Activated CD4-positive, CD25-positive, alpha-beta regulatory T cell treated with anti-CD3 and anti-CD28 coated beads, Interleukin-2, amount 50 U/mL, for 16 hours (primary cell): ENCODE measurements around the gene PAX9.

Experiments
- DNase-seq: peaks from one replicate; pipeline ENCODE4 v3.0.0-alpha.2; 2020; ENCODE audit warnings: low read depth, low spot score

PAX9 gene

GRCh38 chr14:36661506-36662257, at the start of gene PAX9:
Gene PAX9, plus strand, starts transcription at chr14:36661860. Its CDS starts 230 bp downstream, at chr14:36662090.
- DNase-seq: no peak

- no peak for DNase-seq
Observed at GRCh38 chr14:36617824-36618223, 43.8 kb upstream of the PAX9 start.

DNA sequence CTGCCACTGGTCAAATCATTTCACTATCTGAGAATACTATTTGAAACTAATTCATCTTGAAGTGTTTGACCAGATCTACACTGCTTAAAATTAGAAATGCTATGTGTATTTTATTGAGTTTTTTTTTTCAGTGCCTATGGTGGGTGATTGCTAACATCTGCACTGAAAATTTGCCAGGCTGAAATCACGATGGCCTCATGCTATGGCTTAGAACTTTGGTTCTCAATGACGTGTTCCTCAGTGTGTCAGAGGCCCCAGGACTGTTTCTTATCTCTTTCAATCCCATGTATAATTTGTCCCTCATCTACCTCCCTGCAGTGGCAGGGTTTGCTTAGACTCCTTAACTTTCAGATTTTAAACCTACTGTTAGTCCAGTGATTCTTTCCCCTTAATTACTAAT, 43.0 kb upstream of the PAX9 start:
- no peak for DNase-seq

DNA sequence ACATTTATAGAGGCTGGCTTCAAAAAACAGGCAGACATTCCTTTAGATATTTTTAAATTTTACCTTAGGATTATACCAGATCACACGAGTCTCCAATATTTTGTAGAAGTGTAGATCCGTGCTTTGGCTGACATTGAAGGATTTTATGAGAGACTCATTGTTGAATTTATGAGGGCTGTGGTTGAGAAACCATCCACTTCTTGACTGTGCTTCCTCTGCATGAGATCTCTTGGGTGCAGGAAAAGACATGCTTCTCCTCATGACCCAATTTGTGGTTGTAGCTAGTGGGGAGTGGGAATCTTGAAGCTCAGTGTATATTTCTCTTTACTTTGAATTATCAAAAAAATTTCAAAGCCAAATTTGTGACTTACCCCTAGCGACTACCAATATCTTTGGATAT, 42.5 kb upstream of the PAX9 start:
- no peak for DNase-seq

GRCh38 chr14:36619853-36620252, 41.8 kb upstream of the PAX9 start:
- DNase-seq: no peak

- DNase-seq: no peak
Observed at GRCh38 chr14:36625014-36625413, 36.6 kb upstream of the PAX9 start.

- DNase-seq: no peak
Observed at GRCh38 chr14:36625436-36625835, 36.2 kb upstream of the PAX9 start.

DNA sequence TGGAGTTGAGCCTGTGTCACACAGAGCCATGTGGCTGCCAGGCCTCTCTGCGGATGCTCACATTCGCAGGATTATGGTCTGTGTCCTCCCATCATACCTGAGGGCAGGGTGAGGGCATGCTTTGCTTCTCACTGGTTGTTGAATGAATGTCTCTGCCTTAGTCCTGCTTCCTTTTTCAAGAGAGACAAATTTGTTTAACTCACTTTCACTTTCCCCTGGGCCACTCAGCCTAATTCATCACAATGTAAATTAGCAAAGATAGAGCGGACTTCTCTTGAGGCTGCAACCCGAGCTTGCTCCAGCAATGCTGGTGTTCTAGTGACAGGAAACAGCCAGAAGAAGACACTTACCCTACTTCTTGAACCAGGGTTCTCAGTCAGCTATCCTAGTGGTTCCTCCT, 35.5 kb upstream of the PAX9 start:
- DNase-seq: no peak

GRCh38 chr14:36627981-36628380, 33.7 kb upstream of the PAX9 start:
- DNase-seq: no peak

DNA sequence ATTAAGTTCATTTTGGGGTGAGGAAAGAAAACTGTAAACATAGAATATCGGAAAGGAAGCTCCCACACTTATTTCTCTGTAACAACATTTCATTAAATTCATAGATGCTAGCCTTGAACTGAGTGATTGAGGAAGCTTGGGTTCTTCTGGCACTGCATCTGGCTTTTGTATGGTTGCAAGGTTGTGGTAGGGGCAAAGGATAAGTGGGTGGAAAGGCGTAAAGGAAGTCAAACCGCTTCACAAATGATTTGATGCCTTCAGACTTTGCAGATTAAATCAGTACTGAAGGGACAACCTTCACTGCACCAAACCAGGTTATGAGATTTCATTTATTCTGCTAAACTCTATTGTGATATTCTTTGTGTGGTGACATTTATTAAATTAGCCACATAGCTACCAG, 28.1 kb upstream of the PAX9 start:
- DNase-seq: no peak

DNA sequence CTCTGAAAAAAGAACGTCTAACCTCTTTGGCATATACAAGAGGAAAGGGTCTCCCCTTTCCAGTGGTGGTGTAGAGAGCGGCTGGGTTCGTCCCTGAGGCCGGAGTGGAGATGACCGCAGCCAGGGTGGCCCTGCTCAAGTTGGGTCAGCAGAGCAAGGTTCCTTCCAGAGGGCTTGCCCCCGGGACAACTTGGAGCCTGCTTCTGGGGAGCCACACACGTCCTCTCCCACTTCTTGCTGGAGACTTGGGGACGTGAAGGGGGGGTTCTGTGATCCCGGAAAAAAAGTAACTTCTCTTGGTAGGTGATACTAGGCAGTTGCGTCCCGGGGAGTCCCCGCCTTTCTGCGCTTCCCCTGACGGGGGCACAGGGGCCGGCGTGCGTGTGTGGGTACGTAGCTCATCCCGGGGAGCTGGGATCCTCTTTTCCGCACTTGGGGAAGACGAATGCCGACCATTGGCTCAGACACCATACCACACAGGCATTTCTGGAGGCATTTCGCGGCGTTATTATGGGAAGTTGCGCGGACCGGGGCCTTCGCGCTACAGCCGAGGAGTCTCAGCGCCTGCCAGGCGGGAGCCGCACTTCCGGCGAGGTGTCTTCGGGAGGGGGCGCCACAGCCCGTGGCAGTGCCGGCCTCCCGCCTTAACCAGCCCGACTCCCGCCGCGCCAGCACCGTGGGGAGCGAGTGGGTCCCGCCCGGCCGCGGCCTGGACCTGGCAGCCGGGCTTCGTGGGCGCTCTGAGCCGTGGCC, 14.8 kb upstream of the PAX9 start:
- no peak for DNase-seq

DNA sequence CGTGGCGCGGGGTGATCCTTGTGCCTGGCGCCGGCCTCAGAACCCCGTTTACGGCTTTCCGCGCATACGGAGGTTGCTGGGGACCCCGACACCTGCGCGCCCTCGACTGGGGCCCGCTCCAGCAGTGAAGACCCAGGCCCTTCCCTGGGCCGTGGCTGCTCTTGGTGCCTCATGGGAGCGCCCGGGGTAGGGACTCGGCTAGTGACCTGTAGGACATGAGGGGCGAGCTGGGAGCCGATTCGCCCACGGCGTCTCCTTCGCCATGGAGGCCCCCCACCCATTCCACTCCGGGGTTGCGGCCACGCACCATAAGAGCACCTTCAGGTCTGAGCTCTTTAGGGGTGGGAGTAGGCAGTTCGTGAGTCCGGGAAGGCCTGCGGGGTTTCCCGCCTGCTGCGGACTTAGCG, 14.2 kb upstream of the PAX9 start:
- no peak for DNase-seq

DNA sequence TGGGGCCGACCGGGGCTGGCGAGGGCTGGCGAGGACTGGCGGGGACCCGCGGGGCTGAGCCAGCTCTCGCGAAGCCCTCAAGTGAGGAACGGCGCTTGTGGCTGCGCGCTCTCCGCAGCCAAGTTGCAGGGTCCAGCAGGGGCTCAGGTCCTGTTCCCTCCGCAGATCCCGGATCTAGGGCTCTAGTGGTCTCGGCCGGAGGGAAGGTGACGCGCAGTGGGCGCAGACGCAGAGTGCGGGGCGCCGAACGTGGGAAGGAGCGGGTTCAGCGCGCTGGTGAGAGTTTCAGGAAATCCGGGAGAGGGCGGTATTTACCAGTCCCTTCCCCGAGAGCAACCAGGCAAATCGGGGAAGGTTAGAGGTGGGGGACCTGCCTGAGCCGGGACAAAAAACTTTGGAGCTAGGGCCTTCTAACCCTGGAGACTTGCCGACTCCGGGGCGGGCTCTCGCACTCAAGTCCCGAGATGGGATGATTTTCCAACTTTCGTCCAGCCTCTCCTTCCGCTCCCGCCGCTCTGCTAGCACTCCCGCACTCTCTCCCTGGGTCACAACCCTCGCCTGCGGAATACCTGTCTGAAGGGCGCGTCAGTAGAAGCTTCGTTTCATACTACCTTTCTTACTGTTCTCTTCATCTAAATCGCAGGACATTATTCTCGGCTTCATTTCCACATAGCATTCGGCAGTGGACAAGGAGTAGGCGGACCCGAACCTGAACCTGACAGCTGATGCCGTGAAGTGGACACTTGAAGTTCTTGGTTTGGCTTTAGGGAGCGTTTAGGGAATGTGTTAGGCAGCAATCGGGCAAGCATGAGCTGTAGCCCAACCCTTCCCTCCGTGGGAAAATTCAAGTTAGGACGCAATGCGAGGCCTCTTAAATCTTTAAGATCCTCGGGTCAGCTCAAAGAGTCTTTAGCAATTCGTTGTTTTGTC, 13.6 kb upstream of the PAX9 start:
- DNase-seq: no peak

DNA sequence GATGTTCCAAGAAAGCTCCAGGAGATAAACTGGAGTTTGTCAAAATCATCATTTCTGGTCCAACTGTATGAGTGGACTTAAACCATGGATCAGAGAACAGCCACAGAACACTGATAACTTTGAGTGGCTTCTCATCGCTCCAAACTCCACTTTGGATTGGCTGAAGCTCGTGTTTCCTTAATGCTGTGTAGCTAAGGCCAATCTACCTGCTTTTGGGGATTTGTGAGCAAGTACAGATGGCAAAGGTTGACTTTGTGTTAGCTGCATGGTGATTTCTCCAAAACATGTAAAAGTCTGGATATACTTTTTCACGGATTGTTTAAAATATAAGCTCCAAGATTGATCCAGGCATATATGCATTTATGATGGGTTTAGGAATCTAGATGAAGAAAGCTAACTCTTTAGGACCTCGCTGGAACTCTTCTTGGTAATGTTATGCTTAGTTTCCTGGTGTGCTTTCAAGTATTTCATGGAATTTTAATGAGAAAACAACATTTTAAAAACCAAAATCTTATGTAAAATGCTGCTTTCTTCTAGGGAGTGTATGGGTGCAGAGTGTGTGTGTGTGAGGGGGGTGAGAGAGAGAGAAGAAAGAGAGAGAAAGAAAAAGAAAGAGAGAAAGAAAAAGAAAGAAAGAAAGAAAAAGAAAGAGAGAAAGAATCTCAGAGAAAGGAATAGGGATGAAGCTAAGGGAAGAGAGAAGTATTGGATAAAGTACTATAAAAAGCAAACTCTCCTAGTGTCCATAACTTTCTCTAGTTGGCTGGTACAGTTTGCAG, 11.6 kb upstream of the PAX9 start:
- DNase-seq: no peak

DNA sequence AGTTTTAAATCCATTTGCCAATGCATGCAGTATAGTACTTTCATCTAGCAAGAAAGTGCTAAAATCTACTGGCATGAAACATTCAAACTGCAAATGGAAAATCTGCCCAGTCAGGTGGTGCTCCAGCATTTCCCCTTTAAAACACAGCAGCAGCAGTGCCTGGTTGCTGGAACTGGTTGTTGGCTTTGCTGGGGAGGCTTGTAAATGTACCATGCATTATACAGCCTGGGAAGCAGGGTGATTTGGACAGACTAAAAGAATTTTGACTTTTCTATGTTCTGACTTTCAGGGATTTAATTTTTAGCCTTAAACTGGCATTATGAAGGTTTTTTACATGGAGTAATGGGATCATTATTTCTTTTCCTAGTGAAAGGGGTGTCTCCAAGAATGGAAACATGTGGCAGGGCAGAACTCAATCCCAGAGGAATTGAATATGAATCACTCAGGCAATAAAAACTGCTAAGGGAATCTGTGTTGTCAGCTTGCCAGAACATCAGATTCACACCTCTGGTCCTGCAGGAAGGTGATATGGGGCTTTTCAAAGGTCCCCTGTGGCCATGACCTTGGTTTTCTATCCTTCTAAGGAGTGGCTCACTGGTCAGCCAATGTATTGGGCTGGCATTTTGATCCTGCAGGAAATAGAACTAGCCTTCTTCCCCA, 9.0 kb upstream of the PAX9 start:
- no peak for DNase-seq

GRCh38 chr14:36653413-36653812, 8.2 kb upstream of the PAX9 start:
- no peak for DNase-seq

GRCh38 chr14:36653962-36654793, 7.5 kb upstream of the PAX9 start:
- DNase-seq: no peak

GRCh38 chr14:36654794-36655381, 6.8 kb upstream of the PAX9 start:
- DNase-seq: no peak

GRCh38 chr14:36655571-36655962, 6.1 kb upstream of the PAX9 start:
- DNase-seq: no peak
